T-cell (primary cell): Measurements from ENCODE around the gene SLC26A8. TPM values are rescaled to one million over a fixed set of nuclear protein-coding genes. Genes with fewer than 3 reads are reported as not detected.
A peak's percentile ranks its signal among the peaks of the same experiment; 100 is the strongest.

ENCODE experiments used
- ATAC-seq, 4 experiments: fragments of 200-7000 bp in 3 of 4; fragments of 150-1000 bp in 1 of 4; cut with Tn5 transposase; replicated peaks in 1 of 4; 1 replicate in 3 of 4; 2 replicates in 1 of 4; pipeline ENCODE4 v1.10.0; 2021; ENCODE audit warnings: moderate library complexity in 3 of 4, mild to moderate bottlenecking in 2 of 4, moderate number of reproducible peaks in 1 of 4
- CTCF ChIA-PET, 2 donors: fragments of 300-600 bp; sonication (Branson Sonifier 250); formaldehyde crosslinking; loops; one replicate each; lab custom pipeline; 2022; ENCODE audit warnings: antibody characterized with exemption in 2 of 2; lab: Charles Lee
- POLR2A ChIA-PET, 2 donors: fragments of 300-600 bp; sonication (Branson Sonifier 250); formaldehyde crosslinking; loops; one replicate each; lab custom pipeline; 2022; ENCODE audit warnings: antibody characterized with exemption in 2 of 2; lab: Charles Lee
- DNase-seq, 35 experiments: peaks; one replicate each; pipeline versions ENCODE4 v3.0.0 to v3.0.0-alpha.2; 2013 to 2023
- H3K27ac ChIP-seq: one replicate; pipeline ENCODE4 v1.5.1; 2013; ENCODE audit warnings: low read length
- H3K27me3 ChIP-seq, 2 experiments: replicated peaks in 1 of 2; 1 replicate in 1 of 2; 2 replicates in 1 of 2; pipeline versions ENCODE4 v1.6.1 to v1.7.0; 2013; ENCODE audit warnings: low read length in 1 of 2, mixed read lengths in 1 of 2; ENCODE audit not compliant: control insufficient read depth in 2 of 2, insufficient read depth in 2 of 2; ENCODE audit errors: extremely low read depth in 1 of 2
- H3K36me3 ChIP-seq, 2 donors: 1 replicate in 1 of 2; 2 replicates in 1 of 2; pipeline versions ENCODE4 v1.6.1 to v1.7.0; 2013; ENCODE audit warnings: low read length in 1 of 2; ENCODE audit not compliant: control insufficient read depth in 2 of 2, insufficient read depth in 1 of 2; ENCODE audit errors: extremely low read depth in 1 of 2
- H3K4me1 ChIP-seq, 2 experiments: 1 replicate in 1 of 2; 2 replicates in 1 of 2; pipeline versions ENCODE4 v1.6.1 to v1.7.0; 2013; ENCODE audit warnings: low read length in 2 of 2, mixed read lengths in 1 of 2; ENCODE audit not compliant: insufficient read depth in 2 of 2, control insufficient read depth in 1 of 2; ENCODE audit errors: extremely low read depth in 1 of 2
- H3K4me3 ChIP-seq, 2 donors: 1 replicate in 1 of 2; 2 replicates in 1 of 2; pipeline versions ENCODE4 v1.5.1 to v1.7.0; 2013; ENCODE audit warnings: mild to moderate bottlenecking in 2 of 2, low read length in 1 of 2, moderate library complexity in 1 of 2; ENCODE audit not compliant: control insufficient read depth in 1 of 2; ENCODE audit errors: extremely low read depth in 1 of 2
- H3K9me3 ChIP-seq: 2 replicates; pipeline ENCODE4 v1.7.0; 2013
- H3K27ac Mint-ChIP-seq, 2 donors: one replicate each; pipeline ENCODE4 v1.8.0; 2020 to 2021; ENCODE audit warnings: mild to moderate bottlenecking in 2 of 2, mixed read lengths in 2 of 2
- H3K27me3 Mint-ChIP-seq, 2 donors: one replicate each; pipeline ENCODE4 v1.8.0; 2021 to 2022; ENCODE audit warnings: mixed read lengths in 2 of 2
- H3K36me3 Mint-ChIP-seq: one replicate; pipeline ENCODE4 v1.8.0; 2021; ENCODE audit warnings: mixed read lengths
- H3K4me1 Mint-ChIP-seq, 3 donors: one replicate each; pipeline ENCODE4 v1.8.0; 2020 to 2022; ENCODE audit warnings: mixed read lengths in 3 of 3, mild to moderate bottlenecking in 1 of 3
- H3K4me3 Mint-ChIP-seq, 3 donors: one replicate each; pipeline ENCODE4 v1.8.0; 2020 to 2022; ENCODE audit warnings: mild to moderate bottlenecking in 3 of 3, mixed read lengths in 3 of 3, moderate library complexity in 3 of 3
- H3K9me3 Mint-ChIP-seq, 3 donors: one replicate each; pipeline ENCODE4 v1.8.0; 2020 to 2022; ENCODE audit warnings: mixed read lengths in 3 of 3
- WGBS: methylation state at CpG from one replicate; pipeline ENCODE4 v1.1.5; 2013; ENCODE audit warnings: missing lambda C conversion rate; ENCODE audit not compliant: insufficient coverage; 5-methylcytosine and 5-hydroxymethylcytosine counted together
- total RNA-seq, 35 experiments: library from RNA in 6 of 35; stranded (reverse) in 6 of 35; fragments of 120-200 nt in 1 of 35; gene quantifications; one replicate each; pipeline versions ENCODE4 v1.2.1 to v1.2.4 and lab custom pipeline; 2013 to 2026

Gene SLC26A8
- total RNA-seq, 5 donors from 2014 or later (not counting 1 experiment from before 2014, with no cell fraction given): not detected

- Histone ChIP-seq H3K4me3 (no peak overlapping the region), H3K4me1 (peaks cover 2 to 13% of the 10 kb centered on the region in 2 experiments), H3K9me3 (no peaks in the 10 kb centered on the region), H3K27me3 (no peaks in the 10 kb centered on the region), H3K27ac (no peak overlapping the region), H3K36me3 (peaks cover 0 to 42% of the 10 kb centered on the region in 2 donors)
- peak overlapping the region in 1 of 2 donors; percentile 8 for H3K27ac Mint-ChIP-seq
- peaks cover 12 to 25% (median 19%) of the 10 kb centered on the region in 3 donors for H3K4me1 Mint-ChIP-seq
- CTCF ChIA-PET: no interaction called here
- peaks cover 12% of the 10 kb centered on the region for H3K36me3 Mint-ChIP-seq
- POLR2A ChIA-PET: no interaction called here
- H3K9me3 Mint-ChIP-seq: no peaks in the 10 kb centered on the region
- H3K27me3 Mint-ChIP-seq: no peaks in the 10 kb centered on the region
- DNase-seq (no peak), ATAC-seq (no peak)
- no peak overlapping the region for H3K4me3 Mint-ChIP-seq
- WGBS: 38% methylated on average over 1 of the region's 2 CpGs
Observed at GRCh38 chr6:36054956-36055355, 30.5 kb upstream of the SLC26A8 start.

- no CpG with 5 or more reads among the region's 2 CpGs for WGBS
- H3K36me3 ChIP-seq: peaks cover 0 to 36% of the 10 kb centered on the region in 2 donors
- ATAC-seq (no peak), DNase-seq (no peak)
- no peaks in the 10 kb centered on the region for H3K27me3 ChIP-seq
- no peak overlapping the region for H3K27ac Mint-ChIP-seq
- H3K27me3 Mint-ChIP-seq: no peaks in the 10 kb centered on the region
- no peak overlapping the region for H3K4me3 Mint-ChIP-seq
- no peaks in the 10 kb centered on the region for H3K9me3 Mint-ChIP-seq
- H3K27ac ChIP-seq: no peak overlapping the region
- CTCF ChIA-PET: no interaction called here
- H3K4me1 Mint-ChIP-seq: peaks cover 12 to 24% (median 19%) of the 10 kb centered on the region in 3 donors
- no peaks in the 10 kb centered on the region for H3K9me3 ChIP-seq
- H3K36me3 Mint-ChIP-seq: peaks cover 7% of the 10 kb centered on the region
- POLR2A ChIA-PET: no interaction called here
- H3K4me1 ChIP-seq: peaks cover 6 to 18% of the 10 kb centered on the region in 2 experiments
- H3K4me3 ChIP-seq: no peak overlapping the region
Observed at GRCh38 chr6:36054415-36054814, 30.0 kb upstream of the SLC26A8 start.

- DNase-seq (no peak), ATAC-seq (no peak)
- ChIA-PET POLR2A (no interaction called here), CTCF (no interaction called here)
- Histone ChIP-seq H3K9me3 (no peaks in the 10 kb centered on the region), H3K27ac (no peak overlapping the region), H3K4me3 (no peak overlapping the region), H3K36me3 (peaks cover 0 to 33% of the 10 kb centered on the region in 2 donors), H3K4me1 (peaks cover 11 to 19% of the 10 kb centered on the region in 2 experiments), H3K27me3 (no peaks in the 10 kb centered on the region)
- Mint-ChIP-seq H3K9me3 (no peaks in the 10 kb centered on the region), H3K27ac (no peak overlapping the region), H3K27me3 (no peaks in the 10 kb centered on the region), H3K4me3 (no peak overlapping the region), H3K36me3 (peaks cover 4% of the 10 kb centered on the region), H3K4me1 (peaks cover 12 to 23% (median 19%) of the 10 kb centered on the region in 3 donors)
- no CpG with 5 or more reads among the region's 2 CpGs for WGBS
Observed at GRCh38 chr6:36053878-36054277, 29.4 kb upstream of the SLC26A8 start.

- H3K4me3 Mint-ChIP-seq: no peak overlapping the region
- H3K4me1 Mint-ChIP-seq: peaks cover 16 to 24% (median 22%) of the 10 kb centered on the region in 3 donors
- H3K27ac Mint-ChIP-seq: no peak overlapping the region
- no peaks in the 10 kb centered on the region for H3K9me3 Mint-ChIP-seq
- ATAC-seq (no peak), DNase-seq (no peak)
- H3K27ac ChIP-seq: no peak overlapping the region
- no peak overlapping the region for H3K4me3 ChIP-seq
- no CpG with 5 or more reads among the region's 2 CpGs for WGBS
- POLR2A ChIA-PET: no interaction called here
- H3K4me1 ChIP-seq: peaks cover 13 to 26% of the 10 kb centered on the region in 2 experiments
- no peaks in the 10 kb centered on the region for H3K27me3 ChIP-seq
- no peaks in the 10 kb centered on the region for H3K9me3 ChIP-seq
- peaks cover 7% of the 10 kb centered on the region for H3K36me3 Mint-ChIP-seq
- CTCF ChIA-PET: interaction anchor here in 1 of 2 donors (1.2 to 1.5 kb wide), 2 partner anchors 15 to 26 kb away, joined by 3 read pairs; no protein-coding TSS in a partner anchor
- H3K27me3 Mint-ChIP-seq: no peaks in the 10 kb centered on the region
- H3K36me3 ChIP-seq: peaks cover 0 to 30% of the 10 kb centered on the region in 2 donors
Observed at GRCh38 chr6:36052097-36052496, 27.7 kb upstream of the SLC26A8 start.

GRCh38 chr6:36050947-36051710, 26.7 kb upstream of the SLC26A8 start:
- WGBS: 90% methylated on average over 12 of the region's 16 CpGs
- Histone ChIP-seq H3K9me3 (no peaks in the 10 kb centered on the region), H3K4me3 (no peak overlapping the region), H3K27ac (no peak overlapping the region), H3K27me3 (no peaks in the 10 kb centered on the region), H3K36me3 (peaks cover 0 to 24% of the 10 kb centered on the region in 2 donors), H3K4me1 (peaks cover 13 to 30% of the 10 kb centered on the region in 2 experiments)
- Mint-ChIP-seq H3K27me3 (no peaks in the 10 kb centered on the region), H3K36me3 (peaks cover 11% of the 10 kb centered on the region), H3K9me3 (no peaks in the 10 kb centered on the region), H3K4me1 (peaks cover 16 to 25% (median 22%) of the 10 kb centered on the region in 3 donors), H3K27ac (no peak overlapping the region), H3K4me3 (no peak overlapping the region)
- ChIA-PET POLR2A (interaction anchor here in 1 of 2 donors (0.6 kb wide), 1 partner anchor 775 kb away, joined by 3 read pairs; no protein-coding TSS in a partner anchor), CTCF (interaction anchor here in 1 of 2 donors (1.2 to 1.5 kb wide), 2 partner anchors 15 to 25 kb away, joined by 3 read pairs; no protein-coding TSS in a partner anchor)
- ATAC-seq (no peak), DNase-seq (no peak)

GRCh38 chr6:36050305-36050704, 25.9 kb upstream of the SLC26A8 start:
- 0% methylated on average over 1 of the region's 1 CpG for WGBS
- Histone ChIP-seq H3K4me1 (peaks cover 13 to 30% of the 10 kb centered on the region in 2 experiments), H3K9me3 (no peaks in the 10 kb centered on the region), H3K36me3 (peaks cover 0 to 23% of the 10 kb centered on the region in 2 donors), H3K4me3 (no peak overlapping the region), H3K27me3 (no peaks in the 10 kb centered on the region), H3K27ac (peak overlapping the region; percentile 2)
- no peaks in the 10 kb centered on the region for H3K9me3 Mint-ChIP-seq
- H3K27ac Mint-ChIP-seq: no peak overlapping the region
- DNase-seq: no peak
- H3K27me3 Mint-ChIP-seq: no peaks in the 10 kb centered on the region
- peak in 3 of 4 experiments; percentile 36 to 49 (median 40) for ATAC-seq
- ChIA-PET POLR2A (no interaction called here), CTCF (no interaction called here)
- peaks cover 11% of the 10 kb centered on the region for H3K36me3 Mint-ChIP-seq
- no peak overlapping the region for H3K4me3 Mint-ChIP-seq
- H3K4me1 Mint-ChIP-seq: peaks cover 18 to 23% (median 19%) of the 10 kb centered on the region in 3 donors
